ENCODE measurements around the gene COL23A1. TPM values are rescaled to one million over a fixed set of nuclear protein-coding genes. Genes with fewer than 3 reads are reported as not detected.
A peak's percentile ranks its signal among the peaks of the same experiment; 100 is the strongest.

The COL23A1 gene
- total RNA-seq, 1 donor from 2014 or later = 75.2 TPM

DNA sequence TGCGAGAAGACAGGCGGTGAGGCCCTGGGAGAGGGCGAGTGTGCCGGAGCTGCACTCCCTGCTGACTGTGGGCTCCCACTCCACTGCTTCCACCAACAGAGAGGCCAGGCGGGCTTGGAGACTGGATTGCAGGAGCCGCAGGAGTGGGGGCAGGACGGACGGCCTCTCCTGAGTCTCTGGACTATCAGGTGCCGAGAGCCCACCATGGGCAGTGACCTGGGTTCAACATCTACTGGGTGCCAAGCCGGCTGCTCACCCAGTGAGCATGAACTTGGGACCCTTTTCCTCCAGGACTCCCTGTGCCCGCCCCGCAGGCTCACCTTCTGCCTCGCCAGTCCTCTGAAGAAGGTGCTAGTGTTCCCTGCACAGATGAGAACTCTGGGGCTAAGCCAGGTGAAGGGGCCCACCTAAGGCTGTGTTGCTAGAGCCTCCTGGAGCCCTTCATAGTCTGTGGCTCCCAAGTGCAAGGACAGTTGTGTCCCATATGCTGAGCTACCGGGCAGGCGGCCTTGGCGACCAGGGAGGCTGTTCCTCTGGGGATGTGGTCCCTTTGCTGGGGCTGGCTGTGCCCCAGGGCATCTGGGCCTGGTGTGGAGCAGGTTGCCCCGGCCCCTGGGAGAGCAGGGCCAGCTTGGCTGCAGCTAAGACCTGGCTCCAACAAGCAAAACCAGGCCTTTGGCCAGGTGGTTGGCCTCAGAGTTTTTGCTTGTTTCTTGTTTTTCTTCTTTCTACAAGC is 279.9 kb downstream of the COL23A1 start:
- H3K4me1 Mint-ChIP-seq (ENCODE audit: unreplicated experiment) = peaks cover 19% of the 10 kb centered on the region
- TF ChIP-seq CTCF (IDR thresholded peaks at IDR 0.05; ENCODE audit: unreplicated experiment) = no peak
- no peaks in the 10 kb centered on the region for H3K9me3 Mint-ChIP-seq (ENCODE audit: unreplicated experiment)
- no peak overlapping the region for H3K4me3 Mint-ChIP-seq (ENCODE audit: unreplicated experiment)
- no peak for DNase-seq (ENCODE audit: low spot score)
- H3K27me3 Mint-ChIP-seq (ENCODE audit: unreplicated experiment) = peaks cover 12% of the 10 kb centered on the region
- no peak overlapping the region for H3K27ac Mint-ChIP-seq (ENCODE audit: unreplicated experiment)
- peaks cover 12% of the 10 kb centered on the region for H3K36me3 Mint-ChIP-seq (ENCODE audit: low read depth, unreplicated experiment)

GRCh38 chr5:178309271-178310013 is 280.8 kb downstream of the COL23A1 start:
- H3K9me3 Mint-ChIP-seq (ENCODE audit: unreplicated experiment) = no peaks in the 10 kb centered on the region

GRCh38 chr5:178308541-178309092 is 281.6 kb downstream of the COL23A1 start:
- TF ChIP-seq CTCF (IDR thresholded peaks at IDR 0.05; ENCODE audit: unreplicated experiment) = no peak
- no peak for DNase-seq (ENCODE audit: low spot score)
- no peak overlapping the region for H3K27ac Mint-ChIP-seq (ENCODE audit: unreplicated experiment)
- no peaks in the 10 kb centered on the region for H3K9me3 Mint-ChIP-seq (ENCODE audit: unreplicated experiment)
- no peak overlapping the region for H3K4me3 Mint-ChIP-seq (ENCODE audit: unreplicated experiment)
- peaks cover 19% of the 10 kb centered on the region for H3K4me1 Mint-ChIP-seq (ENCODE audit: unreplicated experiment)
- H3K27me3 Mint-ChIP-seq (ENCODE audit: unreplicated experiment) = peaks cover 13% of the 10 kb centered on the region
- H3K36me3 Mint-ChIP-seq (ENCODE audit: low read depth, unreplicated experiment) = peaks cover 12% of the 10 kb centered on the region

More at GRCh38 chr5:178309271-178310013, 280.8 kb downstream of the COL23A1 start:
- Mint-ChIP-seq H3K36me3 (ENCODE audit: low read depth, unreplicated experiment) (peaks cover 12% of the 10 kb centered on the region), H3K4me1 (ENCODE audit: unreplicated experiment) (peaks cover 19% of the 10 kb centered on the region), H3K27me3 (ENCODE audit: unreplicated experiment) (peaks cover 16% of the 10 kb centered on the region), H3K27ac (ENCODE audit: unreplicated experiment) (no peak overlapping the region), H3K4me3 (ENCODE audit: unreplicated experiment) (peak overlapping the region; percentile 59)
- DNase-seq (ENCODE audit: low spot score) = no peak
- no peak for TF ChIP-seq CTCF (IDR thresholded peaks at IDR 0.05; ENCODE audit: unreplicated experiment)

DNA sequence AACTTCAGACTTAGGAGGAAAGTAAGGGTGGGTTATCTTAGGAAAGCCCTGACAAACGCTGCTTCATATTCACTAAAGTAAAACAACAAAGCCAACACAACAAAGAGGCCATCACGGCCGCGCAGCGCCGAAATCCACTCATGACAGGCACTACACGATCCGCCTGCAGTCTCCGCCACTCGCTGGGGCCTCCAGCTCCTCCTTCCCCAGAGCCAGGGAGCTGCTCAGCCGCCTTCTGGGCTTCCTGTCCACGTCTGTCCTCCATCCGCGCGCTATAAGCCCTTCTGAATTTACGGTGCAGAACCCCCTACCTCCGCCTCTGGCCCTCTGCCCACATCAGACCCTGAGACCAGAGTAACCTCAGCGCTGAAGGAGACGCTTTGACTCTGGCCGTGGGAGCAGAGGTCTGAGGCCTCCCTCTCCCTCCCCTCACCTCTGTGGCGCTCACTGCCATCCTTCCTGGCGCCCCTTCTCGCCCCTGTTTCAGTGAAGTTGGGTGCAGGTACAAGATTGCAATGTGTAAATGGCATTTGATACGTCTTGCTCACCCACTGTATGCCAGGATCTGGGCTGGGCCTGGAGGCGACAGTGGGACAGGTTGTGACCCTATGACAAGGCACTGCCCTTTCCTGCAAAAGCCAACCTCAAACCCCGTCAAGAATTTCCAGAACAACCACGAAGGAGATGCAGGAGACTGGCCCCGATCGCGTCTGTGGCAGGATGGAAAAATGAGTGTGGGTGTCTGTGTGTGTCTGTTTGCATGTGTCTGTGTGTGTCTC is 282.7 kb downstream of the COL23A1 start:
- Mint-ChIP-seq H3K27ac (ENCODE audit: unreplicated experiment) (peak overlapping the region; percentile 9), H3K36me3 (ENCODE audit: low read depth, unreplicated experiment) (peaks cover 12% of the 10 kb centered on the region), H3K9me3 (ENCODE audit: unreplicated experiment) (no peaks in the 10 kb centered on the region), H3K27me3 (ENCODE audit: unreplicated experiment) (peaks cover 12% of the 10 kb centered on the region), H3K4me3 (ENCODE audit: unreplicated experiment) (peak overlapping the region; percentile 23), H3K4me1 (ENCODE audit: unreplicated experiment) (peaks cover 13% of the 10 kb centered on the region)
- DNase-seq (ENCODE audit: low spot score) = no peak
- TF ChIP-seq CTCF (IDR thresholded peaks at IDR 0.05; ENCODE audit: unreplicated experiment) = no peak
